Measurements from ENCODE around the gene KRT34.

The KRT34 gene

GRCh38 chr17:41367426-41368075 is 14.6 kb downstream of the KRT34 start:
- no peak overlapping the region for H3K4me3 ChIP-seq (replicated peaks; ENCODE audit: low read depth, low read length)
- TF ChIP-seq CTCF (IDR thresholded peaks at IDR 0.05; ENCODE audit: low read length, missing control alignments) = no peak
- peak; percentile 24 for DNase-seq (ENCODE audit: low read depth)

DNA sequence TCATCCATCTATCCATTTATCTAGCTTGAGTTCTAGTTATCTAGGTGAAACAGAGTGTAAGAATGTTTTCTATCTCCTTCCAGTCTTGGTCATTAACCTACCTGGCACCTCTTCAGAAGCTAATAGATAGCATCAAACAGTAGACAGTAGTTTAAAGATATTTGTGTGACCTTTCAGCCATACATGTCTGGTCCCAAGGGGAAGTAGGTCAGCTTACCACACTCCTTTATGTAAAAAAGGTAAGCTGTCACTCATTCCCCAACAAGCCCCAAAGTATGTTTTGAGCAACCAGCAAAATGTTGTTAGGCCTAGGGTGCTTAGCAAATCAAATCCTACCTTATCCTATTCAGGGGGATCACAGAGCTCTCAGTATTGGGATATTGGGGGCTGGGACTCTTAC is 16.0 kb downstream of the KRT34 start:
- H3K4me3 ChIP-seq (replicated peaks; ENCODE audit: low read depth, low read length) = no peak overlapping the region
- no peak for DNase-seq (ENCODE audit: low read depth)
- no peak for TF ChIP-seq CTCF (IDR thresholded peaks at IDR 0.05; ENCODE audit: low read length, missing control alignments)

DNA sequence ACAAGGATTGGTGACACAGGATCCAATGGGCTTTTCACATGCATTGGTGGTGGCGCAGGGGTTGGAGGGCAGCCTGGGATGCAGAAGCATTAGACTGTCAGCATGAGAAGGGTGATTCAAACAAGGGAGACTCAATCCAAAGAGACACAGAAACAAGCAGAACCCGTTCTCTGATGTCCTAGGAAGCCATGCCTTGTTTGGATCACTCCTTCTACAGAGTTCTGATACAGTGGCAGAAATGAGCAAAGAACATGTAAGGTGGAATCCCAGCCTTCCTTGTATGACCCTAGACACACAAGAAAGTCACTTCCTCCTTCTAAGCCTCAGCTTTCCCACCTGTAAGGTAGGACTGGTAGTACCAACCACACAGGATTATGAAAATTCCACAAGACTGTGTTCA is 18.2 kb downstream of the KRT34 start:
- no peak for TF ChIP-seq CTCF (IDR thresholded peaks at IDR 0.05; ENCODE audit: low read length, missing control alignments)
- H3K4me3 ChIP-seq (replicated peaks; ENCODE audit: low read depth, low read length) = no peak overlapping the region
- DNase-seq (ENCODE audit: low read depth) = no peak

DNA sequence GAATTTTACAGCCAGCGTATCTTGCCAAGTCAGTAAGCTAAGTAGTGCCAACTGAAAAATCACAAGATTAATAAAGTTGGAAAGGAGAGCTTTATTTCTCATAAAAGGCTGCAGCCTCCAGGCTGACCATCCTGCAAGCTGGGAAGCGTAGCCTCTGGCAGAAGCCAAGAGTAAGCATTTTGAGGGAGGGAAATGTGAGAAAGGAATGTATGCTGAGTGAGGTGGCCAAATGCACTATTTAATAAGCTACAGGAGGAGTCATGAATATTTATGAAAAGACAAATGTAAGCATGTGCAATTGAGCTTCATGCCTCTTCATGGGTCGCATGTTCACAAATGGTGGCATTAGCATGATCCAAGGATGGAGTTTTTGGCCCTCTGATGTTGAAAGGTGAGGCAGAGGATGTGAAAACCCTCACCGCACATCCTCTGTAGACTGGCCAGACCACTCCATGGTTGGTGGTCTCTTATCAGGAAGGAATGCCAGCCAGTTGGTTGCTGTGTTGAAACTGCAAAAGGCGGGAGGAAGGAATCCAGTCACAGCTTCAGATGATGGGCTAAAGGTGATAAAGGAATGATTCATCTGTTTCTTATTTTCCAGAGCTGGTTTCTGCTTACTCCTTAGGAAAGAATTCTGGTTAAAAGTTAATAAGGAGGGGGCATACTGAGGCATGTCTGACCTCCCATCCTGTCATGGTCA is 21.7 kb downstream of the KRT34 start:
- no peak overlapping the region for H3K4me3 ChIP-seq (replicated peaks; ENCODE audit: low read depth, low read length)
- DNase-seq (ENCODE audit: low read depth) = peak; percentile 42
- TF ChIP-seq CTCF (IDR thresholded peaks at IDR 0.05; ENCODE audit: low read length, missing control alignments) = no peak

GRCh38 chr17:41354536-41354935 is 27.6 kb downstream of the KRT34 start:
- no peak for DNase-seq (ENCODE audit: low read depth)
- TF ChIP-seq CTCF (IDR thresholded peaks at IDR 0.05; ENCODE audit: low read length, missing control alignments) = no peak
- H3K4me3 ChIP-seq (replicated peaks; ENCODE audit: low read depth, low read length) = no peak overlapping the region

DNA sequence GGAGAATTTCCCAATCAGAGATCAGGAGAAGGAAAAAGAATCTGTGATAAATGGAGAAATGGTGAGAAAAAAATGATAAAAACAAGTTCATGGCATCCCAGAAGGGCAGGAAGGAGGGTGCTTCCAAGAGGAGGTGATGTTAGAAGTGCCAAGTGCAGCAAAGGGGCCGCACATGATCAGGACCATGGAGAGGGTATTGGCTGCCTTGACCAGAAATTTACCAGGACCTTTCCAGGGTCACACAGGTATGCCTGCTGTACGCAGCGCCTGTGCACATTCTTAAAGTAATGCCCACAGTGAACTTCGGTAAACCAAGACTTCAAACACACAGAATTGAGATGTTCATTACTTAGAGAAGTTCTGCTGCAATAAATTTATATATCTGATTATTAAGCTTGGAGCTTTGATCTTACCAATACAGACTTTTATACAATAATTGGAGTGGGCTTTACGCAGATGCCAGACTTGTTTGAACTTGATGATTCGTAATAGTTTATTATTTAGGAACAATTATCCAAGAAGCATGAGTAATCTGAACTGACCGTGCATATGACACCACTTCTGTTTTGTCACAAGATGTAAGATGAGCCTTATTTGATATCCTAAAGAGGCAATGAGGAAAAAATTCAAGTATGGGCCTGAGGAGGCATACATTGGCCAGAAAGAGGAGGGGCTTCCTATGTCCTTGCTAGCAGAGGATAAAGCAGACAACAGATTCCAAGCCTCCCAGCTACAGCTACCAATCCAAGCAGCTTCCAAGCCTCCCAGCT is 29.3 kb downstream of the KRT34 start:
- no peak overlapping the region for H3K4me3 ChIP-seq (replicated peaks; ENCODE audit: low read depth, low read length)
- TF ChIP-seq CTCF (IDR thresholded peaks at IDR 0.05; ENCODE audit: low read length, missing control alignments) = no peak
- no peak for DNase-seq (ENCODE audit: low read depth)

Data from fibroblast of pulmonary artery (primary cell).